ENCODE data around the gene TFR2. TPM values are rescaled to one million over a fixed set of nuclear protein-coding genes. Genes with fewer than 3 reads are reported as not detected.

Gene TFR2
- total and polyA plus RNA-seq, 9 of the 15 experiments (the other 6 are each of a cell fraction or from before 2014, with no cell fraction given) = 3.8 to 123 (median 51.1) TPM

GRCh38 chr7:100682228-100682741, 40.9 kb upstream of the TFR2 start (continued):
- TF ChIP-seq CC2D1A (IDR thresholded peaks at IDR 0.05) = no peak
- TF ChIP-seq ETV6 (IDR thresholded peaks at IDR 0.05; ENCODE audit: borderline replicate concordance in 1 of 2, low read depth in 2 of 2, low read length in 1 of 2) = no peak
- TF ChIP-seq ETV6 (CRISPR knock-in tag; IDR thresholded peaks at IDR 0.05; ENCODE audit: borderline replicate concordance) = no peak
- TF ChIP-seq SAFB2 (IDR thresholded peaks at IDR 0.05; ENCODE audit: borderline replicate concordance, low read depth, low read length, severe bottlenecking) = no peak
- TF ChIP-seq SMAD3 (CRISPR knock-in tag; conservative IDR thresholded peaks at IDR 0.05) = no peak
- TF ChIP-seq HMGN3 (IDR thresholded peaks at IDR 0.05; ENCODE audit: borderline replicate concordance, extremely low read depth, insufficient read length, low read depth, low read length) = peak; percentile 32
- TF ChIP-seq PYGO2 (tag; IDR thresholded peaks at IDR 0.05) = no peak
- TF ChIP-seq PHF21A (IDR thresholded peaks at IDR 0.05; ENCODE audit: borderline replicate concordance, low read depth) = no peak
- no peak for TF ChIP-seq FUS (optimal IDR thresholded peaks at IDR 0.05; ENCODE audit: low read depth, low read length)
- 0 out of 2 replicates have a peak, but pooled peaks have one; percentile 61 for TF ChIP-seq ZNF740 (CRISPR knock-in tag; IDR thresholded peaks at IDR 0.05)
- TF ChIP-seq ZNF740 (tag; IDR thresholded peaks at IDR 0.05) = no peak
- no peak for TF ChIP-seq BRF2 (IDR thresholded peaks at IDR 0.05; ENCODE audit: borderline replicate concordance, insufficient read depth, insufficient read length)
- TF ChIP-seq POLR2B (IDR thresholded peaks at IDR 0.05; ENCODE audit: low read depth, partially characterized antibody) = no peak
- TF ChIP-seq EP400 (IDR thresholded peaks at IDR 0.05) = no peak
- TF ChIP-seq MXD1 (CRISPR knock-in tag; IDR thresholded peaks at IDR 0.05; ENCODE audit: borderline replicate concordance, poor library complexity, severe bottlenecking) = no peak
- TF ChIP-seq ZNF3 (CRISPR knock-in tag; IDR thresholded peaks at IDR 0.05) = no peak
- no peak for TF ChIP-seq LEF1 (IDR thresholded peaks at IDR 0.05)
- peak; percentile 23; the same call in 1 of the 2 replicates for TF ChIP-seq POLR2AphosphoS5 (IDR thresholded peaks at IDR 0.05; ENCODE audit: control insufficient read depth, insufficient read depth, low read depth, low read length)
- no peak for TF ChIP-seq NONO (IDR thresholded peaks at IDR 0.05; ENCODE audit: low read depth in 2 of 2, low read length in 1 of 2)
- no peak for TF ChIP-seq HDAC8 (tag; IDR thresholded peaks at IDR 0.05)
- no peak for TF ChIP-seq CREBBP (IDR thresholded peaks at IDR 0.05; ENCODE audit: low read depth, low read length)
- peak; percentile 58 for TF ChIP-seq EGR1 (conservative IDR thresholded peaks at IDR 0.05)
- TF ChIP-seq DMBX1 (CRISPR knock-in tag; IDR thresholded peaks at IDR 0.05; ENCODE audit: borderline replicate concordance) = no peak
- TF ChIP-seq BRF1 (IDR thresholded peaks at IDR 0.05; ENCODE audit: borderline replicate concordance, extremely low read depth, insufficient read length) = no peak
- TF ChIP-seq TFAP4 (CRISPR knock-in tag; IDR thresholded peaks at IDR 0.05; ENCODE audit: borderline replicate concordance) = peak; percentile 91
- TF ChIP-seq ZSCAN29 (IDR thresholded peaks at IDR 0.05) = no peak
- TF ChIP-seq ETV1 (tag; conservative IDR thresholded peaks at IDR 0.05; ENCODE audit: low read depth) = no peak

Measured in K562 (cell line).